Caki2 (cell line): ENCODE measurements around the gene SIM1. TPM values are rescaled to one million over a fixed set of nuclear protein-coding genes. Genes with fewer than 3 reads are reported as not detected.
A peak's percentile ranks its signal among the peaks of the same experiment; 100 is the strongest.

Experiments used
- DNase-seq: peaks from one replicate; pipeline ENCODE4 v3.0.0-alpha.2; 2015; ENCODE audit warnings: low read depth
- in situ Hi-C: cut with HindIII; loops from 2 replicates; pipeline ENCODE4 v1.10.0; 2016; ENCODE audit warnings: low sequenced_read_pairs, low pct_unique_long_range_greater_than_20kb, mixed read lengths
- total RNA-seq: library from RNA; depleted of rRNA; stranded (reverse); fragments of >200 nt; shearing (Covaris generic); gene quantifications from 2 replicates; pipeline ENCODE4 v1.2.3, GENCODE V29; 2014; ENCODE audit warnings: low replicate concordance; rRNA removed

Gene SIM1
- 0.34 and 0.78 TPM in 2 replicates for total RNA-seq

GRCh38 chr6:100464903-100465700 lies at the start of gene SIM1:
Gene SIM1 (minus strand): TSS chr6:100464921. CDS start chr6:100463468, 1,453 bp downstream.
- in situ Hi-C loops: no loop called here
- DNase-seq: peak; percentile 78

- in situ Hi-C loops: no loop called here
- DNase-seq: no peak
Observed at GRCh38 chr6:100512203-100512862, 47.6 kb upstream of the SIM1 start.

- peak; percentile 19 for DNase-seq
- in situ Hi-C loops: no loop called here
Observed at GRCh38 chr6:100509101-100509500, 44.4 kb upstream of the SIM1 start.

- no peak for DNase-seq
Observed at GRCh38 chr6:100506651-100507050, 41.9 kb upstream of the SIM1 start.

GRCh38 chr6:100504786-100505737 lies 40.3 kb upstream of the SIM1 start:
- peak; percentile 30 for DNase-seq
- in situ Hi-C loops: no loop called here

More at GRCh38 chr6:100506651-100507050, 41.9 kb upstream of the SIM1 start:
- in situ Hi-C loops: no loop called here

GRCh38 chr6:100503043-100503705 lies 38.5 kb upstream of the SIM1 start:
- in situ Hi-C loops: no loop called here
- DNase-seq: no peak

- in situ Hi-C loops: no loop called here
- no peak for DNase-seq
Observed at GRCh38 chr6:100493206-100493888, 28.6 kb upstream of the SIM1 start.

GRCh38 chr6:100491952-100492670 lies 27.4 kb upstream of the SIM1 start:
- DNase-seq: no peak
- in situ Hi-C loops: no loop called here

GRCh38 chr6:100490065-100490464 lies 25.3 kb upstream of the SIM1 start:
- no peak for DNase-seq
- in situ Hi-C loops: no loop called here

GRCh38 chr6:100488244-100488643 lies 23.5 kb upstream of the SIM1 start:
- DNase-seq: no peak
- in situ Hi-C loops: no loop called here

GRCh38 chr6:100487638-100488037 lies 22.9 kb upstream of the SIM1 start:
- in situ Hi-C loops: no loop called here

GRCh38 chr6:100485268-100485667 lies 20.5 kb upstream of the SIM1 start:
- in situ Hi-C loops: no loop called here
- no peak for DNase-seq

More at GRCh38 chr6:100487638-100488037, 22.9 kb upstream of the SIM1 start:
- DNase-seq: no peak

- no peak for DNase-seq
- in situ Hi-C loops: no loop called here
Observed at GRCh38 chr6:100484474-100484873, 19.8 kb upstream of the SIM1 start.

GRCh38 chr6:100482698-100483097 lies 18.0 kb upstream of the SIM1 start:
- no peak for DNase-seq
- in situ Hi-C loops: no loop called here

GRCh38 chr6:100479179-100480035 lies 14.7 kb upstream of the SIM1 start:
- DNase-seq: peak; percentile 56
- in situ Hi-C loops: no loop called here
